ENCODE measurements around the gene KIAA1614. TPM values are rescaled to one million over a fixed set of nuclear protein-coding genes. Genes with fewer than 3 reads are reported as not detected.

KIAA1614 gene
- total and polyA plus RNA-seq, 10 of the 15 experiments (the other 5 are each of a cell fraction or from before 2014, with no cell fraction given), result 0.03 to 1.0 (median 0.26) TPM; not detected in 1

GRCh38 chr1:180954005-180954800 is 41.5 kb downstream of the KIAA1614 start (continued):
- TF ChIP-seq ATF2 (IDR thresholded peaks at IDR 0.05; ENCODE audit: low read length), result no peak
- no peak for TF ChIP-seq SMARCA5 (IDR thresholded peaks at IDR 0.05)
- TF ChIP-seq FOXK2 (IDR thresholded peaks at IDR 0.05), result no peak
- peak in 1 of 2 experiments; percentile 33; a peak in 1 of 4 replicates for TF ChIP-seq BHLHE40 (IDR thresholded peaks at IDR 0.05; ENCODE audit: borderline replicate concordance in 1 of 2, low read depth in 2 of 2, low read length in 1 of 2)
- TF ChIP-seq POLR2A (IDR thresholded peaks at IDR 0.05; ENCODE audit: low read depth, low read length), result 0 out of 2 replicates have a peak, but pooled peaks have one; percentile 32
- no peak for TF ChIP-seq YBX1 (IDR thresholded peaks at IDR 0.05)
- peak; percentile 55 for TF ChIP-seq ZNF687 (IDR thresholded peaks at IDR 0.05)
- TF ChIP-seq MYC (IDR thresholded peaks at IDR 0.05; ENCODE audit: insufficient read depth, insufficient read length, insufficient replicate concordance, low read length, severe bottlenecking), result peak; percentile 49
- no peak for TF ChIP-seq ZNF217 (IDR thresholded peaks at IDR 0.05)
- no peak for TF ChIP-seq USF2 (IDR thresholded peaks at IDR 0.05; ENCODE audit: borderline replicate concordance, low read depth, low read length)
- no peak for TF ChIP-seq MTA3 (IDR thresholded peaks at IDR 0.05; ENCODE audit: borderline replicate concordance, low read length)

Data from GM12878 (cell line).